ENCODE results near the gene CASKIN1. TPM values are rescaled to one million over a fixed set of nuclear protein-coding genes. Genes with fewer than 3 reads are reported as not detected.

CASKIN1 gene
- total and polyA plus RNA-seq, 2 experiments from 2014 or later, result 1.0 to 6.2 TPM

DNA sequence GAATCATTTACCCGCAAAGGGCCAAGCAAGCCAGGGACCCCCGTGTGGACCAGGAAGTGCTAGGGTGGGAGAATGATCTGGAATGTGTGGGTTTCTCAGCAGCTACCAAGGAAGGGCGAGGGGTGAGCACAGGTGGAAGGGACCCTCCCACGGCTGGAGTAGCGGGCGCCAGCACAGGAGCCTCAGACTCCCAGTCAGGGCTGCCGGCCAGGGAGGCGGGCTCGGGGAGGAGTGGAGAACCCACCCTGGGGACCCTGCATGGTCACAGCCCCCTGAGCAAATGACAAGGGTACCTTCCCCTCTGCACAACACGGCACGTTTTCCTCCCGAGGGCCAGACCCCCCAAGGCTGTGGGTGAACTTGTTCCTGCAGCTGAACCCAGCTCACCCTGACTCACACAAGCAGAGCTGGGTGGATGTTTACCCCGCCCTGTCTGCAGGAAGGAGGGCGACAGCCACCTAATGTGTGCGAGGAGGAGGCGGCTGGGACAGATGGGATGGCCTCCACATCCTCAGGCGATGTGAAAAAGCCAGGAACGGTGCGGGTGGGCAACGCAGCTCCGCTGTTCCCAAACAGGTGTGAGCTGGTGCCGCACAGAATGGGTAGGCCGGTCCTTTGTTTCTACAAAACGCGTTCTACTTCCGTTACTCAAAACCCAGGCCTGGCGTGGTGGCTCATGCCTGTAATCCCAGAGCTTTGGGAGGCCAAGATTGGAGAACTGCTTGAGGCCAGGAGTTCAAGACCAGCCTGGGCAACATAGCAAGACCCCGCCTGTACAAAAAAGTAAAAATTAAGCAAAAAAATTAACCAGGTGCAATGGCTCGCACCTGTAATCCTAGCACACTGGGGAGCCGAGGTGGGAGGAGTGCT lies 48.8 kb upstream of the CASKIN1 start:
- Mint-ChIP-seq H3K4me3 (no peak overlapping the region; the same call in 2 of the 3 replicates), H3K36me3 (ENCODE audit: low read depth) (peaks cover 59% of the 10 kb centered on the region), H3K27me3 (ENCODE audit: insufficient read depth, low read depth, poor library complexity) (peaks cover 9% of the 10 kb centered on the region), H3K27ac (no peak overlapping the region), H3K9me3 (no peaks in the 10 kb centered on the region), H3K4me1 (no peaks in the 10 kb centered on the region; the same call in 2 of the 3 replicates)
- Histone ChIP-seq H3K9me2 (ENCODE audit: insufficient read depth) (no peaks in the 10 kb centered on the region), H3K36me3 (ENCODE audit: insufficient read depth) (peaks cover 4% of the 10 kb centered on the region; the same call in 1 of the 2 replicates), H3K4me3 (no peak overlapping the region), H3K4me1 (ENCODE audit: insufficient read depth) (peaks cover 3% of the 10 kb centered on the region; the same call in 1 of the 2 replicates), H3K4me2 (no peak overlapping the region), H3F3A (replicated peaks; ENCODE audit: low read depth) (peaks cover 7% of the 10 kb centered on the region), H3K27me3 (ENCODE audit: insufficient read depth) (no peaks in the 10 kb centered on the region), H2AFZ (no peak overlapping the region), H4K20me1 (replicated peaks; ENCODE audit: insufficient read depth) (peaks cover 4% of the 10 kb centered on the region), H3K79me2 (replicated peaks; ENCODE audit: insufficient read depth) (peaks cover 24% of the 10 kb centered on the region), H3K27ac (ENCODE audit: low read depth) (no peak overlapping the region; the same call in 1 of the 2 replicates)
- TF ChIP-seq STAT1 (IDR thresholded peaks at IDR 0.05; ENCODE audit: unreplicated experiment) (no peak), POLR2AphosphoS5 (IDR thresholded peaks at IDR 0.05; ENCODE audit: low read depth) (no peak), ZNF114 (CRISPR knock-in tag; IDR thresholded peaks at IDR 0.05) (no peak), JUNB (IDR thresholded peaks at IDR 0.05; ENCODE audit: unreplicated experiment) (no peak), CREB1 (CRISPR knock-in tag; IDR thresholded peaks at IDR 0.05; ENCODE audit: low read depth) (no peak), EZH2 (IDR thresholded peaks at IDR 0.05; ENCODE audit: low read depth, unreplicated experiment) (no peak), EZH2phosphoT487 (IDR thresholded peaks at IDR 0.05; ENCODE audit: unreplicated experiment) (no peak), ZNF331 (CRISPR knock-in tag; IDR thresholded peaks at IDR 0.05; ENCODE audit: low read depth) (no peak), NANOG (IDR thresholded peaks at IDR 0.05; ENCODE audit: borderline replicate concordance) (no peak)
- TF ChIP-seq, protein P1, sequence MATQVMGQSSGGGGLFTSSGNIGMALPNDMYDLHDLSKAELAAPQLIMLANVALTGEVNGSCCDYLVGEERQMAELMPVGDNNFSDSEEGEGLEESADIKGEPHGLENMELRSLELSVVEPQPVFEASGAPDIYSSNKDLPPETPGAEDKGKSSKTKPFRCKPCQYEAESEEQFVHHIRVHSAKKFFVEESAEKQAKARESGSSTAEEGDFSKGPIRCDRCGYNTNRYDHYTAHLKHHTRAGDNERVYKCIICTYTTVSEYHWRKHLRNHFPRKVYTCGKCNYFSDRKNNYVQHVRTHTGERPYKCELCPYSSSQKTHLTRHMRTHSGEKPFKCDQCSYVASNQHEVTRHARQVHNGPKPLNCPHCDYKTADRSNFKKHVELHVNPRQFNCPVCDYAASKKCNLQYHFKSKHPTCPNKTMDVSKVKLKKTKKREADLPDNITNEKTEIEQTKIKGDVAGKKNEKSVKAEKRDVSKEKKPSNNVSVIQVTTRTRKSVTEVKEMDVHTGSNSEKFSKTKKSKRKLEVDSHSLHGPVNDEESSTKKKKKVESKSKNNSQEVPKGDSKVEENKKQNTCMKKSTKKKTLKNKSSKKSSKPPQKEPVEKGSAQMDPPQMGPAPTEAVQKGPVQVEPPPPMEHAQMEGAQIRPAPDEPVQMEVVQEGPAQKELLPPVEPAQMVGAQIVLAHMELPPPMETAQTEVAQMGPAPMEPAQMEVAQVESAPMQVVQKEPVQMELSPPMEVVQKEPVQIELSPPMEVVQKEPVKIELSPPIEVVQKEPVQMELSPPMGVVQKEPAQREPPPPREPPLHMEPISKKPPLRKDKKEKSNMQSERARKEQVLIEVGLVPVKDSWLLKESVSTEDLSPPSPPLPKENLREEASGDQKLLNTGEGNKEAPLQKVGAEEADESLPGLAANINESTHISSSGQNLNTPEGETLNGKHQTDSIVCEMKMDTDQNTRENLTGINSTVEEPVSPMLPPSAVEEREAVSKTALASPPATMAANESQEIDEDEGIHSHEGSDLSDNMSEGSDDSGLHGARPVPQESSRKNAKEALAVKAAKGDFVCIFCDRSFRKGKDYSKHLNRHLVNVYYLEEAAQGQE (IDR thresholded peaks at IDR 0.05; ENCODE audit: unreplicated experiment), result no peak
- TF ChIP-seq, protein P2, sequence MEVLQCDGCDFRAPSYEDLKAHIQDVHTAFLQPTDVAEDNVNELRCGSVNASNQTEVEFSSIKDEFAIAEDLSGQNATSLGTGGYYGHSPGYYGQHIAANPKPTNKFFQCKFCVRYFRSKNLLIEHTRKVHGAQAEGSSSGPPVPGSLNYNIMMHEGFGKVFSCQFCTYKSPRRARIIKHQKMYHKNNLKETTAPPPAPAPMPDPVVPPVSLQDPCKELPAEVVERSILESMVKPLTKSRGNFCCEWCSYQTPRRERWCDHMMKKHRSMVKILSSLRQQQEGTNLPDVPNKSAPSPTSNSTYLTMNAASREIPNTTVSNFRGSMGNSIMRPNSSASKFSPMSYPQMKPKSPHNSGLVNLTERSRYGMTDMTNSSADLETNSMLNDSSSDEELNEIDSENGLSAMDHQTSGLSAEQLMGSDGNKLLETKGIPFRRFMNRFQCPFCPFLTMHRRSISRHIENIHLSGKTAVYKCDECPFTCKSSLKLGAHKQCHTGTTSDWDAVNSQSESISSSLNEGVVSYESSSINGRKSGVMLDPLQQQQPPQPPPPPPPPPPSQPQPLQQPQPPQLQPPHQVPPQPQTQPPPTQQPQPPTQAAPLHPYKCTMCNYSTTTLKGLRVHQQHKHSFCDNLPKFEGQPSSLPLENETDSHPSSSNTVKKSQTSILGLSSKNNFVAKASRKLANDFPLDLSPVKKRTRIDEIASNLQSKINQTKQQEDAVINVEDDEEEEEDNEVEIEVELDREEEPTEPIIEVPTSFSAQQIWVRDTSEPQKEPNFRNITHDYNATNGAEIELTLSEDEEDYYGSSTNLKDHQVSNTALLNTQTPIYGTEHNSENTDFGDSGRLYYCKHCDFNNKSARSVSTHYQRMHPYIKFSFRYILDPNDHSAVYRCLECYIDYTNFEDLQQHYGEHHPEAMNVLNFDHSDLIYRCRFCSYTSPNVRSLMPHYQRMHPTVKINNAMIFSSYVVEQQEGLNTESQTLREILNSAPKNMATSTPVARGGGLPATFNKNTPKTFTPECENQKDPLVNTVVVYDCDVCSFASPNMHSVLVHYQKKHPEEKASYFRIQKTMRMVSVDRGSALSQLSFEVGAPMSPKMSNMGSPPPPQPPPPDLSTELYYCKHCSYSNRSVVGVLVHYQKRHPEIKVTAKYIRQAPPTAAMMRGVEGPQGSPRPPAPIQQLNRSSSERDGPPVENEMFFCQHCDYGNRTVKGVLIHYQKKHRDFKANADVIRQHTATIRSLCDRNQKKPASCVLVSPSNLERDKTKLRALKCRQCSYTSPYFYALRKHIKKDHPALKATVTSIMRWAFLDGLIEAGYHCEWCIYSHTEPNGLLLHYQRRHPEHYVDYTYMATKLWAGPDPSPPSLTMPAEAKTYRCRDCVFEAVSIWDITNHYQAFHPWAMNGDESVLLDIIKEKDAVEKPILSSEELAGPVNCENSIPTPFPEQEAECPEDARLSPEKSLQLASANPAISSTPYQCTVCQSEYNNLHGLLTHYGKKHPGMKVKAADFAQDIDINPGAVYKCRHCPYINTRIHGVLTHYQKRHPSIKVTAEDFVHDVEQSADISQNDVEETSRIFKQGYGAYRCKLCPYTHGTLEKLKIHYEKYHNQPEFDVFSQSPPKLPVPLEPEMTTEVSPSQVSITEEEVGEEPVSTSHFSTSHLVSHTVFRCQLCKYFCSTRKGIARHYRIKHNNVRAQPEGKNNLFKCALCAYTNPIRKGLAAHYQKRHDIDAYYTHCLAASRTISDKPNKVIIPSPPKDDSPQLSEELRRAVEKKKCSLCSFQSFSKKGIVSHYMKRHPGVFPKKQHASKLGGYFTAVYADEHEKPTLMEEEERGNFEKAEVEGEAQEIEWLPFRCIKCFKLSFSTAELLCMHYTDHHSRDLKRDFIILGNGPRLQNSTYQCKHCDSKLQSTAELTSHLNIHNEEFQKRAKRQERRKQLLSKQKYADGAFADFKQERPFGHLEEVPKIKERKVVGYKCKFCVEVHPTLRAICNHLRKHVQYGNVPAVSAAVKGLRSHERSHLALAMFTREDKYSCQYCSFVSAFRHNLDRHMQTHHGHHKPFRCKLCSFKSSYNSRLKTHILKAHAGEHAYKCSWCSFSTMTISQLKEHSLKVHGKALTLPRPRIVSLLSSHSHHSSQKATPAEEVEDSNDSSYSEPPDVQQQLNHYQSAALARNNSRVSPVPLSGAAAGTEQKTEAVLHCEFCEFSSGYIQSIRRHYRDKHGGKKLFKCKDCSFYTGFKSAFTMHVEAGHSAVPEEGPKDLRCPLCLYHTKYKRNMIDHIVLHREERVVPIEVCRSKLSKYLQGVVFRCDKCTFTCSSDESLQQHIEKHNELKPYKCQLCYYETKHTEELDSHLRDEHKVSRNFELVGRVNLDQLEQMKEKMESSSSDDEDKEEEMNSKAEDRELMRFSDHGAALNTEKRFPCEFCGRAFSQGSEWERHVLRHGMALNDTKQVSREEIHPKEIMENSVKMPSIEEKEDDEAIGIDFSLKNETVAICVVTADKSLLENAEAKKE (CRISPR knock-in tag; IDR thresholded peaks at IDR 0.05), result no peak
- TF ChIP-seq, protein P3, sequence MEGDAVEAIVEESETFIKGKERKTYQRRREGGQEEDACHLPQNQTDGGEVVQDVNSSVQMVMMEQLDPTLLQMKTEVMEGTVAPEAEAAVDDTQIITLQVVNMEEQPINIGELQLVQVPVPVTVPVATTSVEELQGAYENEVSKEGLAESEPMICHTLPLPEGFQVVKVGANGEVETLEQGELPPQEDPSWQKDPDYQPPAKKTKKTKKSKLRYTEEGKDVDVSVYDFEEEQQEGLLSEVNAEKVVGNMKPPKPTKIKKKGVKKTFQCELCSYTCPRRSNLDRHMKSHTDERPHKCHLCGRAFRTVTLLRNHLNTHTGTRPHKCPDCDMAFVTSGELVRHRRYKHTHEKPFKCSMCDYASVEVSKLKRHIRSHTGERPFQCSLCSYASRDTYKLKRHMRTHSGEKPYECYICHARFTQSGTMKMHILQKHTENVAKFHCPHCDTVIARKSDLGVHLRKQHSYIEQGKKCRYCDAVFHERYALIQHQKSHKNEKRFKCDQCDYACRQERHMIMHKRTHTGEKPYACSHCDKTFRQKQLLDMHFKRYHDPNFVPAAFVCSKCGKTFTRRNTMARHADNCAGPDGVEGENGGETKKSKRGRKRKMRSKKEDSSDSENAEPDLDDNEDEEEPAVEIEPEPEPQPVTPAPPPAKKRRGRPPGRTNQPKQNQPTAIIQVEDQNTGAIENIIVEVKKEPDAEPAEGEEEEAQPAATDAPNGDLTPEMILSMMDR (conservative IDR thresholded peaks at IDR 0.05; ENCODE audit: low read depth in 2 of 2), result no peak
- TF ChIP-seq, protein P4, sequence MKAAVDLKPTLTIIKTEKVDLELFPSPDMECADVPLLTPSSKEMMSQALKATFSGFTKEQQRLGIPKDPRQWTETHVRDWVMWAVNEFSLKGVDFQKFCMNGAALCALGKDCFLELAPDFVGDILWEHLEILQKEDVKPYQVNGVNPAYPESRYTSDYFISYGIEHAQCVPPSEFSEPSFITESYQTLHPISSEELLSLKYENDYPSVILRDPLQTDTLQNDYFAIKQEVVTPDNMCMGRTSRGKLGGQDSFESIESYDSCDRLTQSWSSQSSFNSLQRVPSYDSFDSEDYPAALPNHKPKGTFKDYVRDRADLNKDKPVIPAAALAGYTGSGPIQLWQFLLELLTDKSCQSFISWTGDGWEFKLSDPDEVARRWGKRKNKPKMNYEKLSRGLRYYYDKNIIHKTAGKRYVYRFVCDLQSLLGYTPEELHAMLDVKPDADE (IDR thresholded peaks at IDR 0.05), result no peak
- DNase-seq (ENCODE audit: low spot score), result no peak
- no peak for ATAC-seq

Measured in GM23338 (cell line).